ENCODE results near the gene CTNNA3. TPM values are rescaled to one million over a fixed set of nuclear protein-coding genes. Genes with fewer than 3 reads are reported as not detected.

The CTNNA3 gene
- total RNA-seq, 4 donors from 2014 or later = 0.04 to 0.19 (median 0.11) TPM

DNA sequence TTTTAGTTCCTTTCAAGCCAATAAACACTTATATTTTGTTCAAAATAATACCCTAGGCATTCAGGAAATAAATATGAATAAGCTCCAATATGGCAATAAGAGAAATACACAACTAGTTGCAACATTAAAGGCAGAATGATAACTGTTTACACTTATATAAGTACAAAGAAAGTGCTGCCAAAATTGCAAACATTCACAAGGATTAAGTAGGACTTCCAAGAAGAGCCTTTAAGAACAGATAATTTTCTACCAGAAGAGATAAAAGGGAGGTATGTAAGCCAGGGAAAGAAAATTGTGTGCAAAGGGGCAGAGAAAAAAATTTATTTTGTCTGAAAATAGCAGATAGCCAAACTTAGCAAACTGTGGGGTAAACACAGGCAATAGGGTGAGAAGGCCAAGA, 83.8 kb downstream of the CTNNA3 start:
- TF ChIP-seq POLR2A (IDR thresholded peaks at IDR 0.05) = no peak
- TF ChIP-seq, protein P1, sequence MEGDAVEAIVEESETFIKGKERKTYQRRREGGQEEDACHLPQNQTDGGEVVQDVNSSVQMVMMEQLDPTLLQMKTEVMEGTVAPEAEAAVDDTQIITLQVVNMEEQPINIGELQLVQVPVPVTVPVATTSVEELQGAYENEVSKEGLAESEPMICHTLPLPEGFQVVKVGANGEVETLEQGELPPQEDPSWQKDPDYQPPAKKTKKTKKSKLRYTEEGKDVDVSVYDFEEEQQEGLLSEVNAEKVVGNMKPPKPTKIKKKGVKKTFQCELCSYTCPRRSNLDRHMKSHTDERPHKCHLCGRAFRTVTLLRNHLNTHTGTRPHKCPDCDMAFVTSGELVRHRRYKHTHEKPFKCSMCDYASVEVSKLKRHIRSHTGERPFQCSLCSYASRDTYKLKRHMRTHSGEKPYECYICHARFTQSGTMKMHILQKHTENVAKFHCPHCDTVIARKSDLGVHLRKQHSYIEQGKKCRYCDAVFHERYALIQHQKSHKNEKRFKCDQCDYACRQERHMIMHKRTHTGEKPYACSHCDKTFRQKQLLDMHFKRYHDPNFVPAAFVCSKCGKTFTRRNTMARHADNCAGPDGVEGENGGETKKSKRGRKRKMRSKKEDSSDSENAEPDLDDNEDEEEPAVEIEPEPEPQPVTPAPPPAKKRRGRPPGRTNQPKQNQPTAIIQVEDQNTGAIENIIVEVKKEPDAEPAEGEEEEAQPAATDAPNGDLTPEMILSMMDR (IDR thresholded peaks at IDR 0.05) = no peak
- DNase-seq (ENCODE audit: low spot score in 2 of 2) = no peak
- no peak overlapping the region for H3K4me3 ChIP-seq (ENCODE audit: low read depth, poor library complexity, severe bottlenecking)
- intact Hi-C loops (cut with DNase I; ENCODE audit: low total_unique reads) = no loop called here

DNA sequence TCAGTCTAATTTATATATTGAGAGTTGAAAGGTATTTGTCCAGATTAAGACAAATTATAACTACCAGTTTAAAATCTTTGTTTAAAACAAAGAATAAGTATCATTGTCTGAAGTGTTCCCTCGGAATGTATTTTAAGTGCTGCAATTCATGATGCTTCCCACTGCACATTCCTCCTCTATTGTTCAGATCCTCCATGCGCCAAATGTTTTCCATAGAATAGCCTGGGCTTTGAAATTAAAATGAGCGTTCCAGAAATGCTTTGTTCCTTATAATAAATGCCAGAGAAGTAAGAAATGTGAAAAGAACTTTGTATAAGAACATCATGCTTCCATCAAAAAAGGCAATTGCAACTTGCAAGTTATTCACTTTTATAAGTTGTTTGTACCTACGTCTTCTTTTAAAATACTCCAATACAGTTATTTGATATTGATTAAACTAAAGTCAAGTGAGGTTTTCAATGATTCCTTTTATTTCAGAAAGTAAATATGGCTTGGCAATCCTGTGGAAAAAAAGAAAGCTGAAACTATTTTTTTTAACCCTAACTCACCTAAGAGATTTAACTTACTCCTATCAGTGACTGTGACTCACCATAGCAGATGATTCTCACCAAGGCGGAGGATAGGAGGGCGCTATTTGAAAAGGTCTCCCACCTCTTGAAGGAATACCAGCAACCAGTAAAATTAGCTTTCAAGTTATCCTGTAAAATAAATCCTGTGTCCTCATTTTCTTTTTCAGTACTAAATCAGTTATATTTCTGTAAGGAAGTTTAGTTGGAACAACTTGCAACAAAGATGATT, 85.8 kb downstream of the CTNNA3 start:
- no peak overlapping the region for H3K4me3 ChIP-seq (ENCODE audit: low read depth, poor library complexity, severe bottlenecking)
- DNase-seq (ENCODE audit: low spot score in 2 of 2) = no peak
- no peak for TF ChIP-seq POLR2A (IDR thresholded peaks at IDR 0.05)
- TF ChIP-seq, protein P1 (IDR thresholded peaks at IDR 0.05) = no peak
- intact Hi-C loops (cut with DNase I; ENCODE audit: low total_unique reads) = no loop called here
- 60 to 63% methylated on average over 6 of the region's 6 CpGs for WGBS, 2 donors

DNA sequence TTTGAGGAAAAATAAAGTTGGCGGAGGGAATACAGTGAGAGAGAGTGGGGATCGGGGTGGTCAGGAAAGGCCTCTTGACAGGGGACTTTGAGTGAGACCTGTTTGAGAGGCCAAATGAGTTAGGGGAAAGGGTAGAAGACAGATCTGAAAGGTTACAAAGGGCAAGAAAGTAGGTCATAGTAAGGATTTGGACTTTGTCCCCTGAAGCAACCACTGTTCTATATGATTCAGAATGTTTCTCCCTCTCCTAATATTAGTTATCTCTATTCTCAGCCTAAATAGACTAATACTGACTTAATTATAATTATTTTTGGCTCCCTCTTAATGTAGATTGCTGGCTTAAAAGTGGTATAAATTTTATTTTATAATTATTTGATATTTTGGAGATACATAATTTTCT, 88.0 kb downstream of the CTNNA3 start:
- no peak for DNase-seq (ENCODE audit: low spot score in 2 of 2)
- TF ChIP-seq POLR2A (IDR thresholded peaks at IDR 0.05) = no peak
- TF ChIP-seq, protein P1 (IDR thresholded peaks at IDR 0.05) = no peak
- 96 to 97% methylated on average over 2 of the region's 2 CpGs for WGBS, 2 donors
- H3K4me3 ChIP-seq (ENCODE audit: low read depth, poor library complexity, severe bottlenecking) = no peak overlapping the region
- intact Hi-C loops (cut with DNase I; ENCODE audit: low total_unique reads) = no loop called here

DNA sequence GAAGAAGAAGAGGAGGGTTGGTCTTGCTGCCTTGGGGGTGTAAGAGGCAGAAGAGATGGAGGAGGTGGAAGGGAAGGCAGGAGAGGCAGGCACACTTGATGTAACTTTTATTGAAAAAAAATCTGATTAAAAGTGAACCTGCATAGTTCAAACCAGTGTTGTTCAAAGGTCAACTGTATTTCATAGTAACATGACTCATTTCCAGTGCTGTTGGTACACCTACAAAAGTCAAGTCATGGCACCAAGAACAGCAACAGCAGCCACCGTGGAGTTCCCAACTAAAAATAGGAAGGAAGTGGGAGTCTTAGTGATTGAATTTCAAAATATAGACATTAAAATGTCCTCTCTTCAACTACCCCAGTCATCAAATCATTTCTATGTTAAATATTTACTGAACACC, 88.5 kb downstream of the CTNNA3 start:
- TF ChIP-seq, protein P1 (IDR thresholded peaks at IDR 0.05) = no peak
- no peak for TF ChIP-seq POLR2A (IDR thresholded peaks at IDR 0.05)
- DNase-seq (ENCODE audit: low spot score in 2 of 2) = no peak
- no peak overlapping the region for H3K4me3 ChIP-seq (ENCODE audit: low read depth, poor library complexity, severe bottlenecking)
- intact Hi-C loops (cut with DNase I; ENCODE audit: low total_unique reads) = no loop called here
- WGBS, 2 donors = 43 to 58% methylated on average over 1 of the region's 1 CpG

DNA sequence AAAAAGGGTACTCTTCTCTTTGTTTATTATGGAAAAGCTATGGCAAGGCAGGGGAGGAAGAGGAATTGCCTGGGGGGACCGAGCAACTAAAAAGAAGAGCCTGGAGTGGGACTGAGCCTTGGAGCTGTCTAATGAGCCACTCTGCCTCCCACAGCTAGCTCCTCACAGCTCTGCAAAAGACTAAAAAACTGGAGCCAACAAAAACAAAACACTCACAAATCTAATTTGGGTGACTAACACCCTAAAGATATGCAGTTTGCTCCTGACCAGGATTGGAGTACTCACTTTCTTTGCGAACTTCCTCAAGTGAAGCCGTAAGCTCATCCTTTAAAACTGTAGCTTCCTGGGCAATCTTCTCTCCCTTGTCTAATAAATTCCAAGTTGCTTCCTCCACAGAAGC, 89.4 kb downstream of the CTNNA3 start:
- intact Hi-C loops (cut with DNase I; ENCODE audit: low total_unique reads) = no loop called here
- H3K4me3 ChIP-seq (ENCODE audit: low read depth, poor library complexity, severe bottlenecking) = no peak overlapping the region
- 56 to 65% methylated on average over 3 of the region's 3 CpGs for WGBS, 2 donors
- no peak for DNase-seq (ENCODE audit: low spot score in 2 of 2)
- TF ChIP-seq, protein P1 (IDR thresholded peaks at IDR 0.05) = no peak
- no peak for TF ChIP-seq POLR2A (IDR thresholded peaks at IDR 0.05)

DNA sequence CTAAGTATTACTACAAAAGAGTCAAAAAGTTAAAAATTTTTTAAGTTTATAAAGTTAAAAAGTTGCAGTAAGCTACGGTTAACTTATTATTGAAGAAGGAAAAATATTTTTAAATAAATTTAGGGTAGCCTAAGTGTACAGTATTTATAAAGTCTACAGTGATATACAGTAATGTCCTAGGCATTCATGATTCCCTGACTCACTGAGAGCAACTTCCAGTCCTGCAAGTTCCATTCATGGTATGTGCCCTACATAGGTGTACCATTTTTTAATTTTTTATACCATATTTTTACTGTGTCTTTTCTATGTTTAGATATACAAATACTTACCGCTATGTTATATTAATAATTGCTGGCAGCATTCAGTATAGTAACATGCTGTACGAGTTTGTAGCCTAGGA, 92.3 kb downstream of the CTNNA3 start:
- no peak for DNase-seq (ENCODE audit: low spot score in 2 of 2)
- no peak overlapping the region for H3K4me3 ChIP-seq (ENCODE audit: low read depth, poor library complexity, severe bottlenecking)
- intact Hi-C loops (cut with DNase I; ENCODE audit: low total_unique reads) = no loop called here
- WGBS, 2 donors = 91 to 93% methylated on average over 3 of the region's 3 CpGs
- no peak for TF ChIP-seq POLR2A (IDR thresholded peaks at IDR 0.05)
- TF ChIP-seq, protein P1 (IDR thresholded peaks at IDR 0.05) = no peak

Measured in lower leg skin (tissue), 4 donors.